SK-N-SH treated with all-trans-retinoic acid at 6 μM for 48 hours (cell line): ENCODE measurements around the gene CCL17.
A peak's percentile ranks its signal among the peaks of the same experiment; 100 is the strongest.

Experiments
- ATAC-seq: fragments of 200-7000 bp; cut with Tn5 transposase; 3 replicates; pipeline ENCODE4 v1.9.1; 2020; ENCODE audit warnings: mild to moderate bottlenecking, moderate library complexity
- ARNTL ChIP-seq: fragments of 450-650 bp; formaldehyde crosslinking; IDR thresholded peaks from 2 replicates; pipeline ENCODE4 v1.5.0; 2020; ENCODE audit warnings: low read depth, mild to moderate bottlenecking, moderate library complexity, borderline replicate concordance
- CSDC2 ChIP-seq: fragments of 250-450 bp; sonication (Bioruptor Pico); IDR thresholded peaks from 2 replicates; pipeline ENCODE4 v1.5.0; 2020; ENCODE audit warnings: mild to moderate bottlenecking, moderate library complexity
- ESRRG ChIP-seq: fragments of 250-450 bp; sonication (Bioruptor Pico); IDR thresholded peaks from 2 replicates; pipeline ENCODE4 v1.6.1; 2021; ENCODE audit warnings: mild to moderate bottlenecking
- GLIS3 ChIP-seq: fragments of 250-450 bp; sonication (Bioruptor Pico); IDR thresholded peaks from 2 replicates; pipeline ENCODE4 v1.5.0; 2020; ENCODE audit warnings: mild to moderate bottlenecking, moderate library complexity
- ISL1 ChIP-seq: fragments of 250-450 bp; sonication (Bioruptor Pico); IDR thresholded peaks from 2 replicates; pipeline ENCODE4 v2.1.2; 2022; ENCODE audit warnings: mild to moderate bottlenecking, moderate library complexity
- OSR1 ChIP-seq: fragments of 250-450 bp; sonication (Bioruptor Pico); IDR thresholded peaks from 2 replicates; pipeline ENCODE4 v1.8.0; 2022; ENCODE audit warnings: moderate library complexity, mild to moderate bottlenecking, inconsistent platforms
- PPARA ChIP-seq: fragments of 250-450 bp; sonication (Bioruptor Pico); IDR thresholded peaks from 2 replicates; pipeline ENCODE4 v1.5.0; 2020; ENCODE audit warnings: mild to moderate bottlenecking, borderline replicate concordance
- TCF4 ChIP-seq: fragments of 250-450 bp; sonication (Bioruptor Pico); IDR thresholded peaks from 2 replicates; pipeline ENCODE4 v1.8.0; 2021; ENCODE audit warnings: mild to moderate bottlenecking, moderate library complexity, borderline replicate concordance
- TOX ChIP-seq: fragments of 250-450 bp; sonication (Bioruptor Pico); IDR thresholded peaks from 2 replicates; pipeline ENCODE4 v1.8.0; 2021; ENCODE audit warnings: mild to moderate bottlenecking, moderate library complexity, borderline replicate concordance
- ZC3H10 ChIP-seq: fragments of 250-450 bp; sonication (Bioruptor Pico); IDR thresholded peaks from 2 replicates; pipeline ENCODE4 v1.5.1; 2021; ENCODE audit warnings: mild to moderate bottlenecking, moderate library complexity
- ZFP3 ChIP-seq: fragments of 250-450 bp; sonication (Bioruptor Pico); IDR thresholded peaks from 2 replicates; pipeline ENCODE4 v1.5.0; 2020; ENCODE audit warnings: mild to moderate bottlenecking, moderate library complexity
- ZFP30 ChIP-seq: fragments of 450-650 bp; formaldehyde crosslinking; IDR thresholded peaks from 2 replicates; pipeline ENCODE4 v1.5.0; 2022; ENCODE audit warnings: mild to moderate bottlenecking, moderate library complexity
- ZNF565 ChIP-seq: fragments of 450-650 bp; formaldehyde crosslinking; conservative IDR thresholded peaks from 2 replicates; pipeline ENCODE4 v1.5.0; 2020; ENCODE audit warnings: low read depth, mild to moderate bottlenecking, moderate library complexity
- ZNF70 ChIP-seq: fragments of 450-650 bp; formaldehyde crosslinking; IDR thresholded peaks from 2 replicates; pipeline ENCODE4 v1.5.0; 2020; ENCODE audit warnings: mild to moderate bottlenecking, moderate library complexity
- ZNF8 ChIP-seq: fragments of 450-650 bp; formaldehyde crosslinking; IDR thresholded peaks from 2 replicates; pipeline ENCODE4 v1.5.0; 2020; ENCODE audit warnings: mild to moderate bottlenecking, moderate library complexity
- TF ChIP-seq, protein P1 (sequence below): fragments of 250-450 bp; sonication (Bioruptor Pico); IDR thresholded peaks from 2 replicates; pipeline ENCODE4 v1.5.1; 2020; ENCODE audit warnings: low read depth, mild to moderate bottlenecking, moderate library complexity
- TF ChIP-seq, protein P2 (sequence below): fragments of 250-450 bp; sonication (Bioruptor Pico); IDR thresholded peaks from 2 replicates; pipeline ENCODE4 v1.8.0; 2020; ENCODE audit warnings: mild to moderate bottlenecking, moderate library complexity, borderline replicate concordance

Gene CCL17

DNA sequence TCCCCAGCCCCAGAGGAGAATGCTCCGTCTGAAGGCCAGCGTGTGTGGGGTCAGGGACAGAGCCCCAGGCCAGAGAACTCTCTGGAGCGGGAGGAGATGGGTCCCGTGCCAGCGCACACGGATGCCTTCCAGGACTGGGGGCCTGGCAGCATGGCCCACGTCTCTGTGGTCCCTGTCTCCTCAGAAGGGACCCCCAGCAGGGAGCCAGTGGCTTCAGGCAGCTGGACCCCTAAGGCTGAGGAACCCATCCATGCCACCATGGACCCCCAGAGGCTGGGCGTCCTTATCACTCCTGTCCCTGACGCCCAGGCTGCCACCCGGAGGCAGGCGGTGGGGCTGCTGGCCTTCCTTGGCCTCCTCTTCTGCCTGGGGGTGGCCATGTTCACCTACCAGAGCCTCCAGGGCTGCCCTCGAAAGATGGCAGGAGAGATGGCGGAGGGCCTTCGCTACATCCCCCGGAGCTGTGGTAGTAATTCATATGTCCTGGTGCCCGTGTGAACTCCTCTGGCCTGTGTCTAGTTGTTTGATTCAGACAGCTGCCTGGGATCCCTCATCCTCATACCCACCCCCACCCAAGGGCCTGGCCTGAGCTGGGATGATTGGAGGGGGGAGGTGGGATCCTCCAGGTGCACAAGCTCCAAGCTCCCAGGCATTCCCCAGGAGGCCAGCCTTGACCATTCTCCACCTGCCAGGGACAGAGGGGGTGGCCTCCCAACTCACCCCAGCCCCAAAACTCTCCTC, 21.9 kb upstream of the CCL17 start (continued):
- TF ChIP-seq, protein P1, sequence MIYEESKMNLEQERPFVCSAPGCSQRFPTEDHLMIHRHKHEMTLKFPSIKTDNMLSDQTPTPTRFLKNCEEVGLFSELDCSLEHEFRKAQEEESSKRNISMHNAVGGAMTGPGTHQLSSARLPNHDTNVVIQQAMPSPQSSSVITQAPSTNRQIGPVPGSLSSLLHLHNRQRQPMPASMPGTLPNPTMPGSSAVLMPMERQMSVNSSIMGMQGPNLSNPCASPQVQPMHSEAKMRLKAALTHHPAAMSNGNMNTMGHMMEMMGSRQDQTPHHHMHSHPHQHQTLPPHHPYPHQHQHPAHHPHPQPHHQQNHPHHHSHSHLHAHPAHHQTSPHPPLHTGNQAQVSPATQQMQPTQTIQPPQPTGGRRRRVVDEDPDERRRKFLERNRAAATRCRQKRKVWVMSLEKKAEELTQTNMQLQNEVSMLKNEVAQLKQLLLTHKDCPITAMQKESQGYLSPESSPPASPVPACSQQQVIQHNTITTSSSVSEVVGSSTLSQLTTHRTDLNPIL (CRISPR knock-in tag) = no peak

DNA sequence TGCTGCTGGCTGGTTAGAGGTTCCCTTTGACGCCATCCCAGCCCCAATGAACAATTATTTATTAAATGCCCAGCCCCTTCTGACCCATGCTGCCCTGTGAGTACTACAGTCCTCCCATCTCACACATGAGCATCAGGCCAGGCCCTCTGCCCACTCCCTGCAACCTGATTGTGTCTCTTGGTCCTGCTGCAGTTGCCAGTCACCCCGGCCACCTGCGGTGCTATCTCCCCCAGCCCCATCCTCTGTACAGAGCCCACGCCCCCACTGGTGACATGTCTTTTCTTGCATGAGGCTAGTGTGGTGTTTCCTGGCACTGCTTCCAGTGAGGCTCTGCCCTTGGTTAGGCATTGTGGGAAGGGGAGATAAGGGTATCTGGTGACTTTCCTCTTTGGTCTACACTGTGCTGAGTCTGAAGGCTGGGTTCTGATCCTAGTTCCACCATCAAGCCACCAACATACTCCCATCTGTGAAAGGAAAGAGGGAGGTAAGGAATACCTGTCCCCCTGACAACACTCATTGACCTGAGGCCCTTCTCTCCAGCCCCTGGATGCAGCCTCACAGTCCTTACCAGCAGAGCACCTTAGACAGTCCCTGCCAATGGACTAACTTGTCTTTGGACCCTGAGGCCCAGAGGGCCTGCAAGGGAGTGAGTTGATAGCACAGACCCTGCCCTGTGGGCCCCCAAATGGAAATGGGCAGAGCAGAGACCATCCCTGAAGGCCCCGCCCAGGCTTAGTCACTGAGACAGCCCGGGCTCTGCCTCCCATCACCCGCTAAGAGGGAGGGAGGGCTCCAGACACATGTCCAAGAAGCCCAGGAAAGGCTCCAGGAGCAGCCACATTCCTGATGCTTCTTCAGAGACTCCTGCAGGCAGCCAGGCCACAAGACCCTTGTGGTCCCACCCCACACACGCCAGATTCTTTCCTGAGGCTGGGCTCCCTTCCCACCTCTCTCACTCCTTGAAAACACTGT, 21.0 kb upstream of the CCL17 start:
- no peak for TF ChIP-seq ESRRG (CRISPR knock-in tag)
- ATAC-seq = peak; percentile 94

DNA sequence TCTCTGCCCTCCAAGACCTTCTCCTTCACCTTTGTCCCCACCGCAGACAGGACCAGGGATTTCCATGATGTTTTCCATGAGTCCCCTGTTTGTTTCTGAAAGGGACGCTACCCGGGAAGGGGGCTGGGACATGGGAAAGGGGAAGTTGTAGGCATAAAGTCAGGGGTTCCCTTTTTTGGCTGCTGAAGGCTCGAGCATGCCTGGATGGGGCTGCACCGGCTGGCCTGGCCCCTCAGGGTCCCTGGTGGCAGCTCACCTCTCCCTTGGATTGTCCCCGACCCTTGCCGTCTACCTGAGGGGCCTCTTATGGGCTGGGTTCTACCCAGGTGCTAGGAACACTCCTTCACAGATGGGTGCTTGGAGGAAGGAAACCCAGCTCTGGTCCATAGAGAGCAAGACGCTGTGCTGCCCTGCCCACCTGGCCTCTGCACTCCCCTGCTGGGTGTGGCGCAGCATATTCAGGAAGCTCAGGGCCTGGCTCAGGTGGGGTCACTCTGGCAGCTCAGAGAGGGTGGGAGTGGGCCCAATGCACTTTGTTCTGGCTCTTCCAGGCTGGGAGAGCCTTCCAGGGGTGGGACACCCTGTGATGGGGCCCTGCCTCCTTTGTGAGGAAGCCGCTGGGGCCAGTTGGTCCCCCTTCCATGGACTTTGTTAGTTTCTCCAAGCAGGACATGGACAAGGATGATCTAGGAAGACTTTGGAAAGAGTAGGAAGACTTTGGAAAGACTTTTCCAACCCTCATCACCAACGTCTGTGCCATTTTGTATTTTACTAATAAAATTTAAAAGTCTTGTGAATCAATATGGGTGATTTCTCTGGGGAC, 20.1 kb upstream of the CCL17 start:
- ATAC-seq = no peak
- TF ChIP-seq OSR1 (CRISPR knock-in tag) (no peak), TCF4 (no peak), ARNTL (CRISPR knock-in tag) (no peak), CSDC2 (CRISPR knock-in tag) (no peak), ZFP30 (CRISPR knock-in tag) (no peak), ZFP3 (CRISPR knock-in tag) (no peak), ZNF70 (no peak)
- TF ChIP-seq, protein P1 (CRISPR knock-in tag) = no peak
- TF ChIP-seq, protein P2, sequence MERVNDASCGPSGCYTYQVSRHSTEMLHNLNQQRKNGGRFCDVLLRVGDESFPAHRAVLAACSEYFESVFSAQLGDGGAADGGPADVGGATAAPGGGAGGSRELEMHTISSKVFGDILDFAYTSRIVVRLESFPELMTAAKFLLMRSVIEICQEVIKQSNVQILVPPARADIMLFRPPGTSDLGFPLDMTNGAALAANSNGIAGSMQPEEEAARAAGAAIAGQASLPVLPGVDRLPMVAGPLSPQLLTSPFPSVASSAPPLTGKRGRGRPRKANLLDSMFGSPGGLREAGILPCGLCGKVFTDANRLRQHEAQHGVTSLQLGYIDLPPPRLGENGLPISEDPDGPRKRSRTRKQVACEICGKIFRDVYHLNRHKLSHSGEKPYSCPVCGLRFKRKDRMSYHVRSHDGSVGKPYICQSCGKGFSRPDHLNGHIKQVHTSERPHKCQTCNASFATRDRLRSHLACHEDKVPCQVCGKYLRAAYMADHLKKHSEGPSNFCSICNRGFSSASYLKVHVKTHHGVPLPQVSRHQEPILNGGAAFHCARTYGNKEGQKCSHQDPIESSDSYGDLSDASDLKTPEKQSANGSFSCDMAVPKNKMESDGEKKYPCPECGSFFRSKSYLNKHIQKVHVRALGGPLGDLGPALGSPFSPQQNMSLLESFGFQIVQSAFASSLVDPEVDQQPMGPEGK = no peak

DNA sequence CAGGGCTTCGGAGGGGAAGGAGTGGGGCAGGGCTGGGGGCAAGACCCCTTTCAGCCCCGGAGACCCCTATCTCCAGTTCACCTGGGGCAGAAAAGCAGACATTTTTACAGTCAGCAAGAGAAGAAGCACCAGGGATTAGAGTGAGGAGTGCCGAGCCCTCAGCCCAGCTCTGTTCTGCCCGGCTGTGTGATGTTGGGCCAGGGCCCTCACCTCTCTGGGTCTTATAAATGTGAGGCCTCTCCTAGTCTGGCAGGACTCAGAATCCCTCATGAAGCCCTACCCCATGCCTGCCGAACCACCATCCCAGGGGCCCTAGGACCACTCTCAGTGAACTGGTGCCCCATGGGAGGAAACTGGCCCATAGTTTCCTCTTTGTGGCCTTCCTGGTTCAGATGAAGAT, 19.5 kb upstream of the CCL17 start:
- TF ChIP-seq ZC3H10 (no peak), TOX (CRISPR knock-in tag) (no peak), ZFP3 (CRISPR knock-in tag) (no peak), ZNF565 (no peak), PPARA (CRISPR knock-in tag) (no peak), ISL1 (CRISPR knock-in tag) (no peak), GLIS3 (CRISPR knock-in tag) (no peak), ZNF70 (no peak), ZNF8 (no peak), TCF4 (no peak), CSDC2 (CRISPR knock-in tag) (no peak)
- TF ChIP-seq, protein P2 = no peak
- TF ChIP-seq, protein P1 (CRISPR knock-in tag) = no peak
- TF ChIP-seq, all 23 proteins: peak for 0
- no peak for ATAC-seq
